GM18505 (cell line): ENCODE data around the gene FIP1L1.
"Not testable (repeated sequence)": the region's sequence is repeated elsewhere in the genome, so short reads cannot be mapped to it uniquely, and the experiment has no call there.

Source experiments
- ATAC-seq: cut with Tn5 transposase; IDR thresholded peaks from one replicate; pipeline ENCODE4 v1.9.1; 2021; ENCODE audit not compliant: unreplicated experiment
- POLR2A ChIP-seq: IDR thresholded peaks from 4 replicates; pipeline ENCODE4 v1.6.1; 2011; ENCODE audit warnings: borderline replicate concordance; ENCODE audit not compliant: insufficient read depth, insufficient read length; ENCODE audit errors: extremely low read depth

Gene FIP1L1, protein sequence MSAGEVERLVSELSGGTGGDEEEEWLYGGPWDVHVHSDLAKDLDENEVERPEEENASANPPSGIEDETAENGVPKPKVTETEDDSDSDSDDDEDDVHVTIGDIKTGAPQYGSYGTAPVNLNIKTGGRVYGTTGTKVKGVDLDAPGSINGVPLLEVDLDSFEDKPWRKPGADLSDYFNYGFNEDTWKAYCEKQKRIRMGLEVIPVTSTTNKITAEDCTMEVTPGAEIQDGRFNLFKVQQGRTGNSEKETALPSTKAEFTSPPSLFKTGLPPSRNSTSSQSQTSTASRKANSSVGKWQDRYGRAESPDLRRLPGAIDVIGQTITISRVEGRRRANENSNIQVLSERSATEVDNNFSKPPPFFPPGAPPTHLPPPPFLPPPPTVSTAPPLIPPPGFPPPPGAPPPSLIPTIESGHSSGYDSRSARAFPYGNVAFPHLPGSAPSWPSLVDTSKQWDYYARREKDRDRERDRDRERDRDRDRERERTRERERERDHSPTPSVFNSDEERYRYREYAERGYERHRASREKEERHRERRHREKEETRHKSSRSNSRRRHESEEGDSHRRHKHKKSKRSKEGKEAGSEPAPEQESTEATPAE

DNA sequence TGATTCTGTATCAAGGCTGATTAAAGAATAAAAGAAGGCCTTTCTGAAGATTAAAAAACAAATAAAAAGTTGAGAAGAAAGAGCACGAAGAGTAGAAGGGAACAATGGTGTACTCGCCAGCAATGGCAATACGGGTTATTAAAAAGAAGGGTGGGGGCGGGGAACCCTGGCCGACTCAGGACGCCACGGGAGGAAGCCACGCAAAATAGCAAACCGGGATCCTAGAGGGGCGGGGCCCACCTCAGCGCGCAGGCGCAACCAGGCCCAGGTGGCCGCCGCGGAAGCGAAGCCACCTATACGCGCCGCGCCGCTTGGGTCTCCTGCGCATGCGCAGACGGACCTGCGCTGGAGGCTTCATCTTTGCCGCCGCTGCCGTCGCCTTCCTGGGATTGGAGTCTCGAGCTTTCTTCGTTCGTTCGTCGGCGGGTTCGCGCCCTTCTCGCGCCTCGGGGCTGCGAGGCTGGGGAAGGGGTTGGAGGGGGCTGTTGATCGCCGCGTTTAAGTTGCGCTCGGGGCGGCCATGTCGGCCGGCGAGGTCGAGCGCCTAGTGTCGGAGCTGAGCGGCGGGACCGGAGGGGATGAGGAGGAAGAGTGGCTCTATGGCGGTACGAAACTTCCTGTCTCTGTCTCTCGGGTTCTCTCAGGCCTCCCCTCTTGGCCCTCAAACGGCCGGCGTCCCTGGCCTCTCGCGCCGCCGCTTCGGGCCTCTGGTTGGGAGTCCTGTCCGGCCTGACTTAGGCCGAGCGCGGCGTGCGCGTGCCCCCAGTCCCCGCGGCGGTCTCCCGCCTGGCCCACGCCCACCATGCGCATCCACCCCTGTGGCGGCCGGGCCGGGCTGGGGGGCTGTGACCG lies at the start of gene FIP1L1:
FIP1L1 (plus strand) TSS at position 323 of the 852 bp plus-strand sequence; CDS start at position 521, 198 bp downstream.
- TF ChIP-seq POLR2A = peak; percentile 95
- ATAC-seq = peak; percentile 89

DNA sequence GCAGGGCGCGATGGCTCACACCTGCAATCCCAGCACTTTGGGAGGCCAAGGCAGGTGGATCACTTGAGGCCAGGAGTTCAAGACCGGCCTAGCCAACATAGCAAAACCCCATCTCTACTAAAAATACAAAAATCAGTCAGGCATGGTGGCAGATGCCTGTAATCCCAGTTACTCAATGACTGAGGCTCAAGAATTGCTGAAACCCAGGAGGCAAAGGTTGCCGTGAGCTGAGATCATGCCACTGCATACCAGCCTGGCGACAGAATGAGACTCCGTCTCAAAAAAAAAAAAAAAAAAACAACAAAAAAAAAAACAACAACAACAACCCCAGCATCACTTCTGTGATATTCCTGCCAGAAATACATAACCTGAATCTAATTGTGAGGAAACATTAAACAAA lies 42.5 kb upstream of the FIP1L1 start:
- ATAC-seq = not testable (repeated sequence)

DNA sequence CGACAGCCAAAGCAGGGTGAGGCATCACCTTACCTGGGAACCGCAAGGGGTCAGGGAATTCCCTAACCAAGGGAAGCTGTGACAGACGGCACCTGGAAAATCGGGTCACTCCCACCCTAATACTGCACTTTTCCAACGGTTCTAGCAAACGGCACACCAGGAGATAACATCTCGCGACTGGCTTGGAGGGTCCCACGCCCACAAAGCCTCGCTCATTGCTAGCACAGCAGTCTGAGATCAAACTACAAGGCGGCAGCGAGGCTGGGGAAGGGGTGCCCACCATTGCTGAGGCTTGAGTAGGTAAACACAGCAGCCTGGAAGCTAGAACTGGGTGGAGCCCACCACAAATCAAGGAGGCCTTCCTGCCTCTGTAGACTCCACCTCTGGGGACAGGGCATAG lies 37.3 kb upstream of the FIP1L1 start:
- ATAC-seq = not testable (repeated sequence)

DNA sequence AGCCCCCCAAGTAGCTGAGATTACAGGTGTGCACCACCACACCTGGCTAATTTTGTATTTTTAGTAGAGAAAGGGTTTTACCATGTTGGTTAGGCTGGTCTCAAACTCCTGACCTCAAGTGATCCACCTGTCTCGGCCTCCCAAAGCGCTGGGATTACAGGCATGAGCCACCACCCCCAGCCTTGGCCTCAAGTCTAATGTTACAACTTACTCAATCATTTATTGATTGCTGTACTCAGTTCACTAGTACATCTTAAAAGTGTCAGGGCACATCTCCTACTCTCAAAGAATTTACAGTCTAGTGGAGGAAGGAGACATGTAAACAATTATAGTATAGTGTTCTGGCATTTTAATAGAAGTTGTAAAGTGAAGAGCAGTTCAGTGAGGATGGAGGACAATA lies 31.0 kb upstream of the FIP1L1 start:
- ATAC-seq = not testable (repeated sequence)

DNA sequence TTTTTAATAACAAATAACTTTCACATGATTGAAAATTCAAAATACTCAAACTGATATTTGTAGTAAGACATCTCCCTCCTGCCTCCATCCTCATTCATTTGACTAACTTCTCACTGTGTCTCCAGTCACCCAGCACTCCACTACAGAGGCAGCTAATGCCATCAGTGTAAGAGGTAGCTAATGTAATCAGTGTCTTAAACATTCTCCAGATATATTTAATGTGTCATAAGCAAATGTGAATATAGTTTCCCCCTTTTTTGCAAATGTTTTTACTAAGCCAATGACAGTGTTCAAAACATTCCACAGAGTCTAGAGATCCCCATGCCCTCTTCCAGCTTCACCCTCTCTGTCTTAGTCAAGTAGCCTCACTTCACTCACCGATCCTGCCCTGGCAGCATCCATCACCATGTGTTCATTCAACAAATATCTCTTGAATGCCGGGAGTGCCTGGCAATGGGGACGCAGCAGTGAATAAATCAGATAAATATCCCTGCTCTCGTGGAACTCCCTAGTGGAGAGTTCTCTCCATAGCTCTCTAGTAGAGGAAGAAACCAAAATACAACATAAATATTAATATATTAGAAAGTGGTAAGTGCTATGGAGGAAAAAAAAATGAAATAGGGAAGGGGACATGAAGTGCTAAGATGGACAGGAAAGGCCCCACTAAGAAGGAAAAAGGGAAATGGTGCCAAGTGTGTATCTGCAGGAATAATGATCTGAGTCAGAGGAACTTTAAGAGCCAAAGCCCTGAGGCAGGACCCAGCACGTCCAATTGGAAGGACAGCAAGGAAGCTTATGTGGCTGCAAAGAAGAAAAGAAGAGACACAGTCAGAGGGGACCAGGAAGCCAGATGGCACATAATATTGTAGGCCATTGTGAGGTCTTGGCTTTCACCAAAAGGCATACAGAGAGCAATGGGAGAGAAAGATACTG lies 30.3 kb upstream of the FIP1L1 start:
- no peak for TF ChIP-seq POLR2A
- ATAC-seq = no peak

DNA sequence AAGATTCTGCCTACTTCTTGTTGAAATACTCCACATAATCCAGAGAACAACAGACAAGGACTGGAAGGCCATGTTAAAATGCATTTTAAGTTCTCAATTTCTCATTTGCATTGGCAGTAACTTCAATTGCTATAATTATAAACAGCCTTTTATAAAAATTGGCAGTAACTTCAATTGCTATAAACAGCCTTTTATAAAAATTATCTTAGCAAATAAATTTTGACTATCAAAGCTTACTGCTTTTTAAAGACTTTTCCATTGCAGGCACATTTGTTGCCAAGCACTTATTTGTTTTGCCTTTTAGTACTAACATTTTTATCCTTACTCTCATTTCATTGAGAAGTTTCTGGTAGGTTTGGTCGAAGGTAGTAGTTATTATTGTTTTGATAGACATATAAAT lies 29.4 kb upstream of the FIP1L1 start:
- no peak for TF ChIP-seq POLR2A
- no peak for ATAC-seq

DNA sequence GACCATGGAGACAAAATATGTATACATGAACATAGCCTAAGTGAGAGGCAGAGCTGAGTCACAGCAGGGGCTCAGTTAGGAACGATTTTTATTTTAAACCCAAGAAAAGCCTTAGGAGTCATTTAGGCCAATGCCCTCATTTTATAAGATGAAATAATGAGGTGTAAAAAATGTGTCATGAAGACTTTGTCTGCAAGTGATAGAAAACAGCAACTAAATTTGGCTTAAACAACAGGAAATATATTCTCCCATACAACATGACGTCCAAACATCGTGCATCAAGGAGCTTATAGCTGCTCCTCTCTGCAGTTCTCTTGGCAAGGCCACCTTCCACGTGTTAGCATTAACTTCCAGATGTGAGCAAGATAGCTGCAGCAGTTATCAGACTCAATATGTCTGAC lies 28.4 kb upstream of the FIP1L1 start:
- TF ChIP-seq POLR2A = no peak
- ATAC-seq = no peak

DNA sequence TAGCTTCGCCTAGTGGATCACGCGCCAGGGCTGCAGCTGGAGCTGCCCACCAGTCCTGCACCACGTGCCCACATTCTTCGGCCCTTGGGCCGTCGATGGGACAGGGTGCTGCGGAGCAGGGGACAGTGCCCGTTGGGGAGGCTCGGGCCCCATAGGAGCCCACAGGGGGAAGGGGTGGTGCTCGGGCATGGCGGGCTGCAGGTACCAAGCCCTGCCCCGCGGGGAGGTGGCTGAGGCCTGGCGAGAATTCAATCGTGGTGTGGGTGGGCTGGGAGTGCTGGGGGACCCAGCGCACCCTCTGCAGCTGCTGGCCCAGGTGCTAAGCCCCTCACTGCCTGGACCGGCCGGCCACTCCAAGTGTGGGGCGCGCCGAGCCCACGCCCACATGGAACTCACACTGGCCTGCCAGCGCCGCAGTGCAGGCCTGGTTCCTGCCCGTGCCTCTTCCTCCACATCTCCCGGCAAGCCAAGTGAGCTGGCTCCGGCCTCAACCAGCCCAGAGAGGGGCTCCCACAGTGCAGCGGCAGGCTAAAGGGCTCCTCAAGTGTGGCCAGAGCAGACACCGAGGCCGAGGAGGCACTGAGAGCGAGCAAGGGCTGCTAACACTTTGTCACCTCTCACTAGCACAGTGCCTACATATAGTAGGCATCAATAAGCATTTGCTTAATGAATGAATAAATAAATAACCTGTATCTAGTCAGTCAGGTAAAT lies 23.3 kb upstream of the FIP1L1 start:
- no peak for ATAC-seq
- TF ChIP-seq POLR2A = no peak

DNA sequence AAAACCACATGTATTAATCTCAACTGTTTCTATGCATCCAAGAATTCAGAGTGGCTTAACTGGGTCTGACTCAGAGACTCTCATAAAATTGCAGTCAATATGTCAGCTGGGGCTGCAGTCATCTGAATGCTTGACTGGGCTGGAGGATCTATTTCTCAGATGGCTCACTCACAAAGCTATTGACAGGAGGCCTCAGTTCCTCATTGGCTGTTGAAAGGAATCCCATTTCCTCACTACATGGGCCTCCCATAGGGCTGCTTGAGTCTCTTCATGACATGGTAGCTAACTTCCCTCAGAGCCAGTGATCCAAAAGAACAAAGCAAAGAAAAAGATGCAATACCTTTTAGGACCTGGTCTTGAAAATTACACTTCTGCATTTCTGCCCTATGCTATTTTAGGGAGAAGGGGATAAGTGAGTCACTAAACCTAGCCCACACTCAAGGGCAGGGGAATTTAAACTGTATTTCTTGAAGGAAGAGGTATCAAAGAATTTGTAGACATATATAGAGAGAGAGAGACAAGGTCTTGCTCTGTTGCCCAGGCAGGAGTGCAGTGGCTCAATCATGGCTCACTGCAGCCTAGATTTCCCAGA lies 21.4 kb upstream of the FIP1L1 start:
- ATAC-seq = no peak

DNA sequence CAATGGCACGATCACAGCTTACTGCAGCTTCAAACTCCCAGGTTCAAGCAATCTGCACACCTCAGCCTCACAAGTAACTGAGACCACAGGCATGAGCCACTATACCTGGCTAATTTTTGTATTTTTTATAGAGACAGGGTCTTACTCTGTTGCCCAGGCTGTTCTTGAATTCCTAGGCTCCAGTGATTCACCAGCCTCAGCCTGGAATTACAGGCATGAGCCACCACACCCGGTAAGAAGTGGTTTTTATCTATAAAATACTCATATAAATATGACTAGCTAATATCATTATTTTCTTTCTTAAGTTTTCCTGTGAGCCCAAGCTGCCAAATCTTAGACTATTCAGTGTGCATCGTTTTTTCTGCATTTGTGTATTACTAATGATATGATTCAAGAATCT lies 16.0 kb upstream of the FIP1L1 start:
- TF ChIP-seq POLR2A = no peak
- ATAC-seq = no peak

More for the DNA sequence above, 21.4 kb upstream of the FIP1L1 start:
- no peak for TF ChIP-seq POLR2A

DNA sequence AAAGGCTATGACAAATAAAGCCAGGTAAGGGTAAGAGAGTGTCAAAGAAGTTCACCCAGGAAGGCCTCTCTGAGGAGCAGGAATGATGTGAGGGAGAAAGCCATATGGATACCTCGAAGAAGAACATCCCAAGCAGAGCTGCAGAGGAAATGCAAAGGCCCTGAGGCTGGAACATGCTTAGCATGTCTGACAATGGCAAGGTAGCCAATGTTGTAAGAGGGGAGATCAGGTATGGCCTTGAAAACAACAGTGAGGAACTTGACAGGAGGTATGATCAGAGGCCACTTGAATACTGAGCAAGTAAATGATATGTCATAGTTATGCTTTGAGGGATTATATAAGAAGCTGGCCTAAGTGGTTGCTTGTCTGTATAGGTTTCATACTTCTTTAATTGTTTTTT lies 15.3 kb upstream of the FIP1L1 start:
- no peak for ATAC-seq
- TF ChIP-seq POLR2A = no peak

DNA sequence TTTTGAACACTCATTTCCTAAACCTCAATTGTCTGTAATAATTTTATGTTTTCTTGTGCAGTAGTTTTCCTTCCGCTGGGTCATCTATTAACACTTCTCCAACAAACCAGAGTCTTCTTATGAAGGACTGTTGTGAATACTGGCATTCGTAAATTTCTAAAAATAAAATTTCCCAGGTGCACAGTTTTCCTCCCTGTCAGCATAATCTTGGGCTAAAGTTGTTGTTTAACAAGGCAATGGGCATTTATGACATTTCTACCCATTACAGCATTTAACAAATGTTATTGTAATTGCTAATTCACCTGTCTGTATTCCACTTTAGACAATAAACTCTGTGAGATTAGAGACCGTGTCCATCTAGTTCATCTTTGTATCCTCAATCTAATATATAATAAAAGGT lies 12.8 kb upstream of the FIP1L1 start:
- ATAC-seq = no peak
- TF ChIP-seq POLR2A = no peak
